ENCODE measurements around the gene VPS26C.

VPS26C gene

GRCh38 chr21:37263827-37264600 is 3.1 kb downstream of the VPS26C start:
- DNase-seq, result no peak

GRCh38 chr21:37259426-37259825 is 7.7 kb downstream of the VPS26C start:
- no peak for DNase-seq

GRCh38 chr21:37257967-37258877 is 8.9 kb downstream of the VPS26C start:
- DNase-seq, result peak; percentile 75

GRCh38 chr21:37257511-37257966 is 9.6 kb downstream of the VPS26C start:
- DNase-seq, result no peak

- peak; percentile 38 for DNase-seq
Measured at GRCh38 chr21:37253991-37254390, 13.1 kb downstream of the VPS26C start.

DNA sequence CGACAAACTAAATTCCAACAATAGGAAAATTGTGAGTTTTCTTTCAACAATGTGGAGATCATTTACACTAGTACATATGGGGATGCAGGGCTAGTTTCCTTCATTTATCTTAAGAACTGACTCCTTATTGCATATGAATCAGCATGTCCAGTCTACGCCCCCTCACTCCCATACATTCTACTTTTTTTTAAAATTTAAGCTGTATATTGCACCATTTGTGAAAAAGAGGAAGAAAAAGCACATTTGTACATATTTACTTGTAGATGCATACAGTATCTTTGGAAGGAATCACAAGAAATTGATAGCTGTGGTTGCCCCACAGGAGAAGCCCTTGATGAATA is 15.9 kb downstream of the VPS26C start:
- DNase-seq, result no peak

GRCh38 chr21:37249112-37249904 is 17.8 kb downstream of the VPS26C start:
- no peak for DNase-seq

DNA sequence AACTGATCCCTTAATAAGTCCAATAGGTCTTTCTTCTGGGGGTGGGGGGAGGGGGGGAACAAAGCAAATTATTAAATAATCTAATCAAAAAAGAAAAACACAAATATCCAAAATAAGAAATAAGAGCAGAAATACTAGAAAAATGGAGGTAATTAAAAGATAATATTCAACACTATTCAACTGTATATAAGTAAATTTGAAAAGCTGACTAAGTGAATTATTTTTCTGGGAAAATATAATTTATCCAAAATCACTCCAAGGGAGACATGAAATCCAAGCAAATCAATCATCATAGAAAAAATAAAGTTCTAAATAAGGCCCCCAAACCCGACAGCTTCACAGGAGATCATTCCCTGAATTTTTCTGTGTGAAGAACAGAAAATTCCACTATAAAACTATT is 18.8 kb downstream of the VPS26C start:
- no peak for DNase-seq

- DNase-seq, result no peak
Measured at GRCh38 chr21:37245151-37245550, 22.0 kb downstream of the VPS26C start.

DNA sequence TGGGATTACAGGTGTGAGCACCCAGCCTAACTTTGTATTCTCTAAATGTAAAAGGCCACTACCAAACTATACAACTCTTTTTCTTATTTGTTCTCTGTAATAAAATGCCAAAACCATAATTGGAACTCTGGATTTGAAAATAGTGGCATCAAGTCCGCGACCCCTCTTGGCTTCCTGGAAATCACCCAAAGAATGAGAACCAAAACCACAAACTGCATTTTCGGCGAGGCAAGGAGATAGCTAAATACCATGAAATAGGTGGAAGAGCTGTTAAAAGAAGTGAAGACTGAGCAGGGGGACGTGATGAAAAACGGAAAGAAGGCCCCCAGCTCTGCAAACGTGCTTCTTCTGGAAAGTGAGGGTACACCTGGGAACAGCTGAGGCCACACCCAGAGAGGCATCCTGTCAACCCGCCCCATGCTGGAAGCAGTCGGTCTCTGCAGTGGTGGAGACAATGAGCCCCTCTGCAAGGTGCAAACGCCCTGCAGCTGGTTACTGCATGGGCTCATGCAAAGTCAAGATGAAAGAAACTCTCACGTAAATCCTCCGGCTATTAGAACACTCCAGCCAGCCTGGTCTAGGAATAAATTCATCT is 22.5 kb downstream of the VPS26C start:
- no peak for DNase-seq

DNA sequence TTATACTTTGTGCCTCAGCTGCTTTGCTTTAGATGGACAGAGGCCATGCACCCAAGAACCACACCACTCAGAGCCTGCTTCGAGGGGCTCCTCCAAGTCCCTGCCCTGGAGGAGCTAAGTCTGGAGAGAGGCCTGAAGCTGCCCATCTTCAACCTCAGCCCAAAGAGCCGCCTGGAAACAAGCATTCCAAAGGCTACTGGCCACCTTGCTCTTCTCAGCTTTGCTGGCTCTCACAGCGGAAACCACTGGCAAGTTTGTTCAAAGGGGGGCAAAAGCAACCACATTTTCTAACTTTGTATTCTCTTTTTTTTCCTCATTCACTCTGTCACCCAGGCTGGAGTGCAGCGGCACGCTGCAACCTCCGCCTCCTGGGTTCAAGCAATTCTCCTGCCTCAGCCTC is 23.2 kb downstream of the VPS26C start:
- no peak for DNase-seq

- no peak for DNase-seq
Measured at GRCh38 chr21:37241426-37241825, 25.7 kb downstream of the VPS26C start.

- DNase-seq, result no peak
Measured at GRCh38 chr21:37240978-37241377, 26.2 kb downstream of the VPS26C start.

- DNase-seq, result no peak
Measured at GRCh38 chr21:37237764-37238163, 29.4 kb downstream of the VPS26C start.

GRCh38 chr21:37237346-37237745 is 29.8 kb downstream of the VPS26C start:
- DNase-seq, result no peak

- no peak for DNase-seq
Measured at GRCh38 chr21:37233551-37234146, 33.5 kb downstream of the VPS26C start.

GRCh38 chr21:37232274-37233018 is 34.7 kb downstream of the VPS26C start:
- DNase-seq, result no peak

DNA sequence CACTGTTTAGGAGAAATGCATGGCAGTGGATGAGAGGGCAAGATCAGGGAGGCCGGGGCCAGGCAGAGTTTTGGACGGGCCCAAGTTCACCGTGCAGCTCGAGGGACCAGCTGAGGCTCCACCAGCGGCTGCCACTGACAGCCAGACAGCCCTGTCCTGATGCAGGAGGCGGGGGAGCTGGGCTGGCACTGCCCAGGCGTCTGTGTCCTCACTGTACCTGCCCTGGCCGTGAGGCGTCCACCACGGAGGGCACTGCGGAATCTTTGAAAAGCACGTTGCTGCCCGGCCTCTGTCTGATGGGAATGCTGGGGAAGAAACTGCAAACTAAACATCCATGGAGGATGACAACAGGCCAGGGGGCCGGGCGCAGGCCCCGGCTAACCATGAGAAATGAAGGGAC is 35.5 kb downstream of the VPS26C start:
- DNase-seq, result no peak

DNA sequence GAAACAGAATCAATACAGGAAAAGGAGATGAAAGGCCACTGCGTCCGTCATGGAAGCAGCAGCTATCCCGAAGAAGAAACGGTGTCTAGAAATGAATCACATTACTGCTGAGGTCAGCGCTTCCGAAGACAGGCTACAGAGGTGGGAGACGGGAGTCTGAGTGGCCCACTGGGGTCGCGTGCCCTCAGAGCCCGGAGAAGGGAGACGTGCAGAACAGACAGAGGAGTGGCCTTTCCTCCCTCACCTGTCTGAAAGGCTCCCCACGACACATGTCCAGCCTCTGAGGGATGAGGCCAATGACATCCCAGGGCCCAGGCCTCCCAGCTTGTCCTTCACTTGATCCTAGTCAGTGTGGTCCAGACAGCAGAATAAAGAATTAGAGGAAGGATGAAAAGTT is 35.9 kb downstream of the VPS26C start:
- DNase-seq, result no peak

DNA sequence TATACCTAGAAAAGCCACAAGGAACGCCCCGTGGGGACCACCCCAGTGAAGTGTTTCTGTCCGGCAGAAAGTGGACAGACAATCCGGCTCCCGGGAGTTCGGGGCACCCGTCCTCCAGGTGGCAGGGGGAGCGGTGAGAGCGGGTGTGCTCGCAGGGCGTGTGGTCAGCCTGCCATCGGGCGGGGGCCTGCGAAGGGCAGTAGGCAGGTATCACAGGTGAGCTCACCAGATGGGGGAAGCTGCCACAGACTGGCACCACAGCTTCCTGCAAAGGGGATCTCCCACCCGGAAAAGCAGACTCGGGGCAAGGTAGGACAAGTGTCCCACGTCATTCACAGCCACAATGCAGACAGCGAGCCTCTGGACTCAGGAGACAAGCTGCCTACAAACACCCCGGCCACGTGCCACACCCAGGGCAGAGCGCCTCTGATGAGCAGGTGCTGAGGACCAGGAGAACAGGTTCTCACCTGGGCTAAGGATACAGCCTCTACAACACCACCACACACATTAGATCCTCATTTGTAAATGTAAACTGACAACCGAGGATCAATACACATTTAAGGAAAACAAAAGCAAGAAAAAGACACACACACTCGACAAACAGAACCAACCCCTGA is 36.4 kb downstream of the VPS26C start:
- no peak for DNase-seq

- no peak for DNase-seq
Measured at GRCh38 chr21:37228003-37228400, 39.1 kb downstream of the VPS26C start.

Data from HCEC 1CT (cell line).